OCI-LY7 (cell line): Measurements from ENCODE around the gene IER3. TPM values are rescaled to one million over a fixed set of nuclear protein-coding genes. Genes with fewer than 3 reads are reported as not detected.

Experiments
- BruUV-seq: library from RNA; stranded (reverse); fragments of 400-500 nt; replicated peaks from 2 replicates; lab custom pipeline; 2021; lab: Mats Ljungman, UMichigan
- CTCF ChIA-PET: fragments of 300-600 bp; sonication (Branson Sonifier 250); formaldehyde crosslinking; loops from one replicate; lab custom pipeline; 2022; ENCODE audit warnings: antibody characterized with exemption; ENCODE audit not compliant: unreplicated experiment; lab: Charles Lee
- POLR2A ChIA-PET: fragments of 300-600 bp; sonication (Branson Sonifier 250); formaldehyde crosslinking; loops from one replicate; lab custom pipeline; 2022; ENCODE audit warnings: antibody characterized with exemption; lab: Charles Lee
- DNase-seq: peaks from one replicate; pipeline ENCODE4 v3.0.0-alpha.2; 2015; ENCODE audit warnings: low spot score
- H2AFZ ChIP-seq: fragments of 200-600 bp; sonication (generic), shearing (Covaris generic); 2 replicates; pipeline ENCODE4 v1.6.1; 2014; ENCODE audit warnings: mild to moderate bottlenecking, antibody characterized with exemption, low read length, moderate library complexity
- H3K27ac ChIP-seq: fragments of 200-600 bp; sonication (generic); 2 replicates; pipeline ENCODE4 v1.5.1; 2014; ENCODE audit warnings: mixed run types, low read depth, mild to moderate bottlenecking, moderate library complexity, low read length, inconsistent platforms; ENCODE audit not compliant: poor library complexity, severe bottlenecking
- H3K36me3 ChIP-seq: fragments of 200-600 bp; sonication (generic); 2 replicates; pipeline ENCODE4 v1.6.1; 2014; ENCODE audit warnings: mild to moderate bottlenecking, antibody characterized with exemption, low read length, moderate library complexity, mixed read lengths; ENCODE audit not compliant: insufficient read depth
- H3K4me1 ChIP-seq: fragments of 200-600 bp; sonication (generic); 2 replicates; pipeline ENCODE4 v1.5.1; 2014; ENCODE audit warnings: mild to moderate bottlenecking, low read length; ENCODE audit not compliant: insufficient read depth, poor library complexity, severe bottlenecking
- H3K4me2 ChIP-seq: fragments of 200-600 bp; sonication (generic); 2 replicates; pipeline ENCODE4 v1.6.1; 2014; ENCODE audit warnings: mild to moderate bottlenecking, low read length
- H3K4me3 ChIP-seq: fragments of 200-600 bp; sonication (generic); 2 replicates; pipeline ENCODE4 v1.5.1; 2014; ENCODE audit warnings: mild to moderate bottlenecking, low read depth, low read length; ENCODE audit not compliant: poor library complexity, severe bottlenecking
- H3K79me2 ChIP-seq: fragments of 200-600 bp; sonication (generic); 2 replicates; pipeline ENCODE4 v1.6.1; 2016; ENCODE audit warnings: low read depth, mild to moderate bottlenecking, low read length, moderate library complexity, mixed read lengths; ENCODE audit not compliant: insufficient read depth
- H3K9me2 ChIP-seq: fragments of 200-600 bp; sonication (generic); 2 replicates; pipeline ENCODE4 v1.6.1; 2016; ENCODE audit warnings: mild to moderate bottlenecking, low read length, mixed read lengths; ENCODE audit not compliant: insufficient read depth
- H3K9me3 ChIP-seq: fragments of 200-600 bp; sonication (generic); 2 replicates; pipeline ENCODE4 v1.6.1; 2014; ENCODE audit warnings: mild to moderate bottlenecking, mixed run types, low read length, mixed read lengths
- H4K20me1 ChIP-seq: fragments of 200-600 bp; sonication (generic); 2 replicates; pipeline ENCODE4 v1.6.1; 2014; ENCODE audit warnings: mild to moderate bottlenecking, antibody characterized with exemption, low read length, moderate library complexity, mixed read lengths; ENCODE audit not compliant: insufficient read depth
- EZH2phosphoT487 ChIP-seq: fragments of 200-600 bp; sonication (generic); IDR thresholded peaks from 2 replicates; pipeline ENCODE4 v1.6.1; 2018; ENCODE audit warnings: low read depth, borderline replicate concordance, mild to moderate bottlenecking, mixed run types, antibody characterized with exemption, low read length, moderate library complexity, mixed read lengths
- intact Hi-C: fragments of 100-400 bp; cut with micrococcal nuclease; formaldehyde crosslinking; loops from one replicate; pipeline ENCODE4 v1.10.0; 2022; ENCODE audit not compliant: unreplicated experiment
- total RNA-seq, 2 experiments: library from RNA; depleted of rRNA in 1 of 2; stranded (reverse); fragments of >200 nt in 1 of 2; shearing (Covaris generic) in 1 of 2; gene quantifications; 2 replicates each; pipeline ENCODE4 v1.2.3, GENCODE V29; 2014 to 2022
- TF ChIP-seq, protein P1 (sequence below): fragments of 200-600 bp; sonication (generic); conservative IDR thresholded peaks from 2 replicates; pipeline ENCODE4 v1.5.1; 2014; ENCODE audit warnings: mild to moderate bottlenecking, antibody characterized with exemption, low read length, moderate library complexity, mixed read lengths

Gene IER3
- total RNA-seq, 2 experiments from 2014 or later: 1.3 to 2.8 TPM

DNA sequence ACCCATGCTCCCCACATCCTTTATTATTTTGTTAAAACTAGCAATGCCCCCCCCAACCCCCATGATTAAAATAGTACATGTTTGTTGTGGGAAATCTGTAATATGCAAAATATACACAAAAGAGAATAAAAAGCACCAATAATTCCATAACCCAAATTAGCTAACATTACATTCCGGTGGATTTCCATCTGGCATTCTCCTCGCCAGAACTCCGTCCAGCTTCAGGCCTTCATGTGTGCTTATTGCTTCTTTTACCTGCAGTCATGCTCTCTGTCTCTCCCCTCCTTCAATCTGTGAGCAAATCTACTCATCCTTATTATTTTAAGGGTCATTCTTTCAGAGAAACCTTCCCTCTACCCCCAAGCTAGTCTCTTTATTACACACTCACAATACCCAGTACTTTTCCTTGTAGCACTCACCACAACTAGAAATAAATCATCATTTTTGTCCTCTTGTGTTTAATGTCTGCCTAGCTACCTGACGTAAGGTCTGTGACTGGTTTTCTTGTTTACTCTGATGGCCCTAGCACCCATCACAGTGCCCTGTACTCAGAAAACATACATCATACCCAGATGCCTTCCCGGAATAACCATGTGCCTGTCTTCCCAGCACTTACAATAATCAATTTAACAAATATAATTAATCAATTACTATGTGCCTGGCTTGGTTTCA, 25.6 kb upstream of the IER3 start:
- H3K27ac ChIP-seq: no peak overlapping the region
- BruUV-seq: no TSS peak
- DNase-seq: no peak
- intact Hi-C loops: no loop called here
- CTCF ChIA-PET: no interaction called here
- no peaks in the 10 kb centered on the region for H3K9me3 ChIP-seq
- POLR2A ChIA-PET: interaction anchor here (1.1 kb wide), 1 partner anchor 13 kb away, joined by 5 read pairs; no protein-coding TSS in a partner anchor
- H3K4me2 ChIP-seq: no peak overlapping the region
- H3K4me3 ChIP-seq: no peak overlapping the region
- no peaks in the 10 kb centered on the region for H3K9me2 ChIP-seq
- H3K36me3 ChIP-seq: no peaks in the 10 kb centered on the region
- TF ChIP-seq, protein P1, sequence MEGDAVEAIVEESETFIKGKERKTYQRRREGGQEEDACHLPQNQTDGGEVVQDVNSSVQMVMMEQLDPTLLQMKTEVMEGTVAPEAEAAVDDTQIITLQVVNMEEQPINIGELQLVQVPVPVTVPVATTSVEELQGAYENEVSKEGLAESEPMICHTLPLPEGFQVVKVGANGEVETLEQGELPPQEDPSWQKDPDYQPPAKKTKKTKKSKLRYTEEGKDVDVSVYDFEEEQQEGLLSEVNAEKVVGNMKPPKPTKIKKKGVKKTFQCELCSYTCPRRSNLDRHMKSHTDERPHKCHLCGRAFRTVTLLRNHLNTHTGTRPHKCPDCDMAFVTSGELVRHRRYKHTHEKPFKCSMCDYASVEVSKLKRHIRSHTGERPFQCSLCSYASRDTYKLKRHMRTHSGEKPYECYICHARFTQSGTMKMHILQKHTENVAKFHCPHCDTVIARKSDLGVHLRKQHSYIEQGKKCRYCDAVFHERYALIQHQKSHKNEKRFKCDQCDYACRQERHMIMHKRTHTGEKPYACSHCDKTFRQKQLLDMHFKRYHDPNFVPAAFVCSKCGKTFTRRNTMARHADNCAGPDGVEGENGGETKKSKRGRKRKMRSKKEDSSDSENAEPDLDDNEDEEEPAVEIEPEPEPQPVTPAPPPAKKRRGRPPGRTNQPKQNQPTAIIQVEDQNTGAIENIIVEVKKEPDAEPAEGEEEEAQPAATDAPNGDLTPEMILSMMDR: no peak
- TF ChIP-seq EZH2phosphoT487: no peak
- no peaks in the 10 kb centered on the region for H4K20me1 ChIP-seq
- H2AFZ ChIP-seq: no peak overlapping the region
- H3K79me2 ChIP-seq: no peaks in the 10 kb centered on the region
- peaks cover 8% of the 10 kb centered on the region for H3K4me1 ChIP-seq

DNA sequence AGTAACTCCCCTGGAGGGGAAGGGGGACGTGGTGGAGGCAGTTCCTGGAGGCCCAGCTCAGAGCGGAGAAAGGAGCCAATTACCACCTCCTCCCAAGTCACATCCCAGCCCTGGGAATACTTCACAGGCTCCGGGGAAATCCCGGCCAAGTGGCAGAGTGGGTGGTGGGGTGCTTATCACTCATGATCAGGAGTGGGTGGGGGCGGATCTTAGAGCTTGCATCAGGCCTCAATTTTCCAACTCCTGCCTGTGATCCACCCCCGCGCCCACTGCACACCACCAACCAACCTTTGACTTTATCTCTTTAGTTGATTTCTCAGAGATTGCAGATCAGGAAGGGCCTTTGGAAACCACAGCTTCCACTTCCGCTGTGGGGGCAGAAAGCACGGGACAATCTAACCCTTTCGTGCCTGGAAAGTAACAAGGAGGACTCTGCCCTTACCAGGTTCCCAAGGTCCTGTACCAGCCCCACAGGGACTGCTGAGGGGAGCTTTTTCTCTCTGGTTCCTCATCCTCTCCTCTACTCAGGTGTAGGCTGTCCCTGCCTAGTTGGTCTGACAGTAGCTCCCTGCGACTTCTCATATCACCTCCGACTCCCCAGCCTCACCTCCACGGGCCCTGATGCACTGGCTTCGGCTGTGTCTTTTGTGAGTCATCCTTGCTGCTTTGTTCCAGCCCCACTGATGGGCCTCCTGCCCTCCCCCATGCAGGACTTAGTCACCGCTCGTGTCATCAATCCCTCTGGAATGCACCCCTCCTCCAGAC, 24.9 kb upstream of the IER3 start:
- DNase-seq: no peak
- BruUV-seq: no TSS peak
- Histone ChIP-seq H3K9me3 (no peaks in the 10 kb centered on the region), H4K20me1 (no peaks in the 10 kb centered on the region), H3K79me2 (no peaks in the 10 kb centered on the region), H3K27ac (no peak overlapping the region), H2AFZ (no peak overlapping the region), H3K36me3 (no peaks in the 10 kb centered on the region), H3K4me3 (no peak overlapping the region), H3K4me1 (peaks cover 8% of the 10 kb centered on the region), H3K9me2 (no peaks in the 10 kb centered on the region), H3K4me2 (no peak overlapping the region)
- ChIA-PET POLR2A (interaction anchor here (0.6 to 1.1 kb wide), 2 partner anchors 12 to 688 kb away, joined by 3 to 5 read pairs; no protein-coding TSS in a partner anchor), CTCF (no interaction called here)
- TF ChIP-seq, protein P1: no peak
- TF ChIP-seq EZH2phosphoT487: no peak
- intact Hi-C loops: no loop called here
